GM19043 (cell line): ENCODE results near the gene ABCG4.
A peak's percentile ranks its signal among the peaks of the same experiment; 100 is the strongest.
"Not testable (repeated sequence)": the region's sequence is repeated elsewhere in the genome, so short reads cannot be mapped to it uniquely, and the experiment has no call there.

Experiments
- ATAC-seq: cut with Tn5 transposase; IDR thresholded peaks from one replicate; pipeline ENCODE4 v1.9.1; 2021; ENCODE audit warnings: low read depth; ENCODE audit not compliant: unreplicated experiment

Gene ABCG4

GRCh38 chr11:119149018-119149785 lies at the start of gene ABCG4:
Gene ABCG4, plus strand, starts transcription at chr11:119149052. Its CDS starts 914 bp downstream, at chr11:119149966.
- ATAC-seq: no peak

- ATAC-seq: no peak
Measured at GRCh38 chr11:119099711-119100110, 49.1 kb upstream of the ABCG4 start.

- no peak for ATAC-seq
Measured at GRCh38 chr11:119100246-119100970, 48.4 kb upstream of the ABCG4 start.

GRCh38 chr11:119100994-119101758 lies 47.7 kb upstream of the ABCG4 start:
- ATAC-seq: peak; percentile 22

GRCh38 chr11:119101759-119102423 lies 47.0 kb upstream of the ABCG4 start, which contains the start of gene DPAGT1:
Gene DPAGT1, minus strand, starts transcription at chr11:119101853. Its CDS starts 198 bp downstream, at chr11:119101655.
- ATAC-seq: peak; percentile 82

- ATAC-seq: not testable (repeated sequence)
Measured at GRCh38 chr11:119103161-119103664, 45.6 kb upstream of the ABCG4 start.

- ATAC-seq: no peak
Measured at GRCh38 chr11:119103793-119104192, 45.1 kb upstream of the ABCG4 start.

GRCh38 chr11:119106564-119107537 lies 42.0 kb upstream of the ABCG4 start, which contains the start of gene C2CD2L:
Gene C2CD2L, plus strand, starts transcription at chr11:119107344. Its CDS starts 398 bp downstream, at chr11:119107742.
- peak; percentile 78 for ATAC-seq

GRCh38 chr11:119107538-119108145 lies 41.2 kb upstream of the ABCG4 start:
- peak; percentile 11 for ATAC-seq

GRCh38 chr11:119108146-119108856 lies 40.6 kb upstream of the ABCG4 start:
- no peak for ATAC-seq

- no peak for ATAC-seq
Measured at GRCh38 chr11:119108857-119109221, 40.0 kb upstream of the ABCG4 start.

GRCh38 chr11:119109843-119110242 lies 39.0 kb upstream of the ABCG4 start:
- no peak for ATAC-seq

- ATAC-seq: no peak
Measured at GRCh38 chr11:119110439-119110838, 38.4 kb upstream of the ABCG4 start.

GRCh38 chr11:119111361-119111925 lies 37.4 kb upstream of the ABCG4 start:
- ATAC-seq: no peak

- no peak for ATAC-seq
Measured at GRCh38 chr11:119112314-119113020, 36.4 kb upstream of the ABCG4 start.

- no peak for ATAC-seq
Measured at GRCh38 chr11:119113716-119114115, 35.1 kb upstream of the ABCG4 start.

- ATAC-seq: no peak
Measured at GRCh38 chr11:119114351-119114750, 34.5 kb upstream of the ABCG4 start.
